HS-5 (cell line): ENCODE measurements around the gene MADD.
A peak's percentile ranks its signal among the peaks of the same experiment; 100 is the strongest.

Source experiments
- DNase-seq: peaks from one replicate; pipeline ENCODE4 v3.0.0-alpha.2; 2012; ENCODE audit warnings: low read depth

The MADD gene

DNA sequence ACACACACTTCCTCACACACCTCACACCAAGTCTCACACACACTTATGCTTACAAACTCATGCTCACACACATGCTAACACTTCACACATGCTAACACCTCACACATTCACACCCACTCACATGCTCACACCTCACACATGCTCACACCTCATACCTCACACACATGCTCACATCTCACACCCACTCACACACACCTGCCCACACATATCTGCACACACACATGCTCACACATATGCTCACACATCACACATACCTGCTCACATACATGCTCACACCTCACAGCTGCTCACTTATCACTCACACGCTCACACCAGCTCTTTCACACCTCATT lies 87.0 kb downstream of the MADD start:
- DNase-seq, result no peak

DNA sequence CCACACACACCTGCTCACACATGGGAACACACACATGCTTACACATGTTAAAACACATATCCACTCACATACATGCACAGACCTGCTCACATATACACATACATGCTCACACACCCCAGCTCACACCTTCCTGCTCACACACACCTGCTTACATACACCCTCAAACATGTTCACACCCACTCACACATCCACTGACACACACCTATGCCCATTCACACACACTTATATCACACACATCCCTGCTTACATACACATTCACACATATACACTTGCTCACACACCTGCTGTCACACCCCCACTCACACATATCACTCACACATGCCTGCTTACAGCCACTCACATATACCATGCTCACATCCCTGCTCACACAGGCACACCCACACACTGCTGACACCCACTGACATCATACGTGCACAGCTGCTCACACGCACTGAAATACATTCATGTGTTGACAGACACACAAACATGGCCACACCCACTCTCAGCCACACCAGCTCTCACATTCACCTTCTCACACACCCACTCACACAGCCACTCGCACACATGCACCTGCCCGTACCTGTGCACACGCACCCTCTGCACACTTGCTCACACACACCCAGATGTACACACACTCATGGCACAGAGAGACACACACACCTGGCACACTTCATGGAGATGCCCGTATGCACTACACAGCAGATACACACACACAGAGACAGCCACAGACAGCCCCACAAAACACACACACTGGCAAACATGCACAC lies 88.2 kb downstream of the MADD start:
- no peak for DNase-seq

DNA sequence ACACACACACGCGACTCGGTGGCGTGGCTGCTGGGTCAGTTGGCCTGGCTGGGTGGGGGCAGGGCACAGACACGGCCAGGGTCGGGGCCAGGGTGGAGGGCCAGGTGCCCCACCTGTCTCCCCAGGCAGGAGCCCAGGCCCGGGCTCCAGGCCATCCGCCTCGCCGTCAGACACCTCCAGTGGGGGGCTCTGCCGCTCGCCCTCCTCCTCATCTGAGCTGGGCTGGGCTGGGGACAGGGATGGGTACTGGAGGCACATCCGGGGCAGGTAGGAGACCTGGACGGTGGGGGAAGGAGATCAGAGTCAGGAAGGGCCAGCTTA lies 88.8 kb downstream of the MADD start:
- DNase-seq, result no peak

GRCh38 chr11:47359162-47359561 lies 89.2 kb downstream of the MADD start:
- no peak for DNase-seq

DNA sequence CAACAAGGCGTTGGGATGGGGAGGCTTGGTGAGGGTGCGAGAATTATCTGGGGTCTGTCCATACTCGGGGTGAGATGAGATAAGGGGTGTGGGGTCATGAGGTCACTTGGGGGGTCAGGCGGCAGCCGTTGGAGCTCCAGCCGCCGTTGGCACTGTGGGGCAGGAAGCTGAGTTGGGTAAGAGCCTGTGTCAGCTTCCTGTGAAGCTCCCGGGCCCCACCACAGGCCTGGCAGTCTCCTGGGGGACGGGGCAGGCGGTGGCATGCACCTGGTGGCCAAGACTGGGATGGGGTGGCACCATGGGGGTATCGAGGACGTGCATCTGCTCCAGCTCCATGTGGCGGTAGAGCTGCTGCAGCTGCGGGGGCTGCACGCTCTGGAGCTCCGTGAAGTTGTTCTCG lies 89.7 kb downstream of the MADD start:
- DNase-seq, result no peak

- no peak for DNase-seq
Measured at GRCh38 chr11:47360341-47360740, 90.4 kb downstream of the MADD start.

DNA sequence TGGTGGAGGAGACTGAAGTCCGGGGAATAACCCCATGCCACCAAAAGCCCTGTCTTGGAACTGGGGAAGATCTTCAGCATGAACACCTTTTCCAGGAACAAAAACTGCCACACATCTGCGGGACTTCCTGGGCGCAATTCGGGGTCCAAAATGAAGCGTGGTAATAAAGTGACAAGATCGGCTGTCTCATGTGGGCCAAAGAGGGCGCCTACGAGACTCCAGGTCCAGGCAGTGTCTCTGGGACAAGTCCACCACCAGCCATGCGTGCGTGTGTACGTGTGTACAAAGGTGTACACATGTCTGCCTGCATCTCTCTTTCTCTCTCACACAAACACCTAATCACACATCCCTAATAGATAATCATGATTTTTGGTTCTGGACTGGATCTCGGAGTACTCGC lies 91.5 kb downstream of the MADD start:
- no peak for DNase-seq

DNA sequence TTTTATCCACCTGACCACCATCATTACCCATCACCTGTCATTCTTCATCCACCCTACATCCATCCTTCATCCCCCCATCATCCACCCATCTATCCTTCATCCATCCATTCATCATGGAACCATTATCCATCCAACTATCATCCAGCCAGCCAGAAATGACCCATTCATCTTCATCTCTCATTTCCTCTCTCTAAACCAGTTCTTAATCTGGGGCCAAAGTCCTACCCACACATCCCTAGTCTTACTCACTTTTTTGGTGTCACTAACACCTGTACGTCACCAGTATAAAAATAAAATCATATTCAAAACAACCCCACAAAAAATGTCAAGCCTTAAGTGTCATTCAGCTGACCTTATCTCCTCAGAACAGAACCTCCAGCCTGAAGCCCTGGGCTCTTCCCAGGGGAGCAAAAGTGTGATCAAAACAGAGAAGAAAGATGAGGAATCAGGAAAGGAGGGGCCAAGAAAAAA lies 96.1 kb downstream of the MADD start:
- DNase-seq, result no peak

GRCh38 chr11:47369676-47370075 lies 99.7 kb downstream of the MADD start:
- DNase-seq, result no peak

- no peak for DNase-seq
Measured at GRCh38 chr11:47372422-47372821, 102.5 kb downstream of the MADD start.

DNA sequence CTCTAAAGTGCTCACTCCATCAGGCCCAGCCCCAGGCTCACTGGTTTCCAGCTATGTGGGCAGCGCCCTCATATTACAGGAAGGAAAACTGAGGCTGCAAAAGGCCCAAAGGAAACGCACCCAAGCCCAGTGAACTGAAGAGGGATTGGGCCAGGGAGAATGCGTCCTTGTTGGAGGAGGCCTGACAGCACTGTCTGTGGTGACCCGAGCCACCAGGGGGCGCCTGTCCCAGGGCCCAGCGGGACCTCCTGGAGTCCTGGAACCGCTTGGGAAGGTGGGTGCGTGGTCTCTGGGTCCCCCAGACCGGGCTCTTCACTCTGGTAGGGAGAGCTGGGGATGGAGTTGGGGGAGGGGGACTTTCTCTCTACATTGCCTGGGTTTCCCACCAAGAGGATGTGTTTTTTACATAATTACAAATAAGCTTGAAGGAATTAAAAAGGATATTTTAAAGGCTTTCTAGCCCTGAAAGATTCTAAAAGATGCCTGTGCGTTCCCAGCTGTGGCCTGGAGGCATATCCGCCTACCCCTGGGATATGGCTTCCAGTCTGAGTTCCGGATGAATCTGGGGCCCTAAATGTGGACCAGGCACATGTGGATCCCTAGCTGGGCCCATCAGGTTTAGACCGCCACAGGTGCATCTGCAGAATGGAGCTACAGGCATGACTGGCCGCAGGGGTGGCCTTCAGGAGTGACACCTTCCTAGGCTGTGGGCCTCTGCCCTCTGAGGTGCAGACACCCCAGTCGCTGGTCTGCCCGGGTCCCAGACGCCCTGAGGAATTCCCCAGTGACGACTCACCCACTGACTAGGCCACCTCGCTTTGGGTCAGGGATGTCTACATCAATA lies 104.2 kb downstream of the MADD start:
- peak; percentile 35 for DNase-seq

GRCh38 chr11:47374720-47375019 lies 104.7 kb downstream of the MADD start:
- no peak for DNase-seq

GRCh38 chr11:47375020-47375419 lies 105.1 kb downstream of the MADD start:
- no peak for DNase-seq

DNA sequence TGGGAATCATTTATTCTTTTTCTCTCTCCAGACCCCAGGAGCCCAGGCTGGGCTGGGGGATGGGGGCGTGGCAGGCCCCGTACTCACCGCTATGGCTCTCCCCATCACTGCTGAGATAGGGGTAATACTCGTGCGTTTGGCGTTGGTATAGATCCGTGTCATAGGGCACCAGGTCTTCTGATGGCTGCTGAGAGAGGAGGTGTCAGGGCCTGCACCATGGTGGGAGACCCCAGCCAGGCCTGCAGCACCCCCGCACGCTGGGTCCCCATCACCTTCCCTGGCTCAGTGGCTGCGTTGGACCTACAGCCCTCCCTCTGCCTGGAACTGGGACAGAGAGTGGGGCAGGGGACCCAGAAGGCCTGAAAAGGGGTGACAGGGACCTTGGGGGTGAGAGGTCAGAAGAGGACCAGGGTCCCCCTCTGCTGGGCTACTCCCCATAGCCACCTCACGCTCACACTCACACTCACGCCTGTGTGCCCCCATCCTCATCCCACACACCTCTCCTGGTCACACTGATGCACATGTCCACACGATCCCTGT lies 105.7 kb downstream of the MADD start:
- no peak for DNase-seq

DNA sequence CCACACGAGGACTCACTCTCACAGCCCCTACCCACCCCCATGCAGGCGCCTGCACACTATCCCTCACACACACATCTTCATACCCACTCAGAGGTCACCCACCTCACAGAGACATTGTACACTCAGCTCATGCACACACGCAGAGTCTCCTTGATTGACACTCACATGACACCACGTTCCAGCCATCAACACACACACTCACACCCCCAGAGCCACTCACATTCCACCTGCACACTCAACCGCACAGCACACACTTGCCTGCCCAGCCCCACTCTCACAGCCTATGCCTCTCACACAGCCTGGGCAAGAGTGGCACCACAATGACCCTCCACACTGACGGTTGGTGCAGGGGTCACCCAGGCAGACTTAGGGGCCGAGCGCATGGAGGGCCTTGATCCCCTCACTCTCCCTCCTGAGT lies 106.2 kb downstream of the MADD start:
- no peak for DNase-seq

DNA sequence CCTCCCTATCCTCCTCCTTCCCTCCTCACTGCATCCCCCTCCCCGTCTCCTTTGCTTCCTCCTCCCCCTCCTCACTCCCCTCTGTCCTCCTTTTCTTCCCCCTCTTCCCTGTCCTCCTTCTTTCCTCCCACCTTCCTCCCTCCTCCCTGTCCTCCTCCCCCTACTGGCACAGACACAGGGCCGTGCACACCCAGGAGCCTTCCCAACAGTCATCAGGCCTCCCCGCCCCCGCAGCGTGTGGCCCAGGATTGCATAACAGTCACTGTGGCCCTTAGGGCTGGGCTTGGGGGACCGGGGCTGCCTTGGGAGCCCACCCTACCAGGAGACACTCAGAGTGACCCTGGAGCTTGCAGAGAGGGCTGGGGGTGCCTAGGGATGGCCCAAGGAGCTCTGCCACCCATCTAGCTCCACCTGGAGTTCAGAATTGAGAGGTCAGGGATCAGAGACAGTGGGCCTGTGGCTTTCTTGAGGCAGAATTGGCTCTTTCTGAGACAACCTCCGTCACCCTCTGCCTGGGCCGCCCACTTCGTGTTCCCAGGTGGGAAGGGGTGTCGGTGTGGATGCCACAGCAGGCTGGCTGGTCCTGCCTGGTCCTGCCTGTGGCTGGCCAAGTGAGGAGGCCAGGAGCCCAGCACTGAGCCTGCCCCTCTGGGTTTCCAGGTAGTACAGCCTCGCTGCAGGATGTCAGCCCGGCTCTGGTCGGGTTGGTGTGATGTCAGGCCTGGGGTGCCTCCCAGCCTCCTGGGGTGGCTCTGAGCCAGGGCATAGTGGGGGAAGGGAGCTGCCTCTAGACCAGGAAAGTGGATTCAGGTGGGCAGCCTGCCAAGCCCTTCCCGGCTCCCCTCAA lies 106.8 kb downstream of the MADD start:
- DNase-seq, result no peak

DNA sequence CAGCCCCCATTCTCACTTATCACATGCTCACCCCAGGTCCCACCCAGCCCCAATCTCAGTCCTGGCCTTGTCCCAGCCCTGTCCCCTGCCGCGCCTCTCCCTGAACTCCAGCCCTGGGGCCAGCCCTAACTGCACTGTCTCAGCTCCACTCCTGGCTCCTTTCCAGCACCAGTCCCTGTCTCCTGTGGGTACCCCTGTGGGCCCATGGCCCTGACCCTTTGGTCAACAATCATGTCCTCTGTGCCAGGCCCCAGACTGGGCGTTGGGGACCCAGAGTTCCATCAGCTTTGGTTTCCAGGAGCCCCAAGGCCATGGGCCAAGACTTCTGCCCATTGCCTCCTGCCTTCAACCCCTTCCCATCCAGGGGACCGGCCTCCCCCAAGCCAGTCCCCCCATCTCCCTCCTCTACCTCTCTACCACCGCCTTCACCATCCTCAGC lies 107.7 kb downstream of the MADD start:
- DNase-seq, result no peak

- DNase-seq, result no peak
Measured at GRCh38 chr11:47378010-47378835, 108.3 kb downstream of the MADD start, which contains the start of gene SPI1. Gene SPI1 (minus strand): TSS chr11:47378547. CDS start chr11:47378353, 194 bp downstream.

DNA sequence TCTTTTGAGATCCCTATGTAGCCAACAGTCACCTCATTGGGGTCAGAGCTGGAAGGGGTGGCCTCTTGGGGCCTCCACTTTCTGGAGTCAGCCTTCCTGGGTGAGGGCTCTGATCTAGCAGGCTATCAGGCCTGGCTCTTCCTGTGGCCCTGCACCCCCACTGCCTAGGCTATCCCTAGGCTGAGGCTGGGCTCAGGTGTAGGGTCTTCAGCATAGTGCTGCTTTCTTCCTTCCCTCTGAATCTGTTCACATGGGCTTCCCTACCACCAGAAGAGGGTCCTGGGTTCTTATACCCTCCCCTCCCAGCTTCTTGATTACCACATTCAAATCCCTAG lies 108.9 kb downstream of the MADD start:
- no peak for DNase-seq

GRCh38 chr11:47379317-47379716 lies 109.4 kb downstream of the MADD start:
- DNase-seq, result no peak
